Nucleus accumbens (tissue), 56 donors: Measurements from ENCODE around the gene SYNGAP1.
"Not testable (repeated sequence)": the region's sequence is repeated elsewhere in the genome, so short reads cannot be mapped to it uniquely, and the experiment has no call there.

Experiments
- DNase-seq, 56 donors: peaks; one replicate each; lab custom pipeline; 2025; lab: John Stamatoyannopoulos, UW

The SYNGAP1 gene

DNA sequence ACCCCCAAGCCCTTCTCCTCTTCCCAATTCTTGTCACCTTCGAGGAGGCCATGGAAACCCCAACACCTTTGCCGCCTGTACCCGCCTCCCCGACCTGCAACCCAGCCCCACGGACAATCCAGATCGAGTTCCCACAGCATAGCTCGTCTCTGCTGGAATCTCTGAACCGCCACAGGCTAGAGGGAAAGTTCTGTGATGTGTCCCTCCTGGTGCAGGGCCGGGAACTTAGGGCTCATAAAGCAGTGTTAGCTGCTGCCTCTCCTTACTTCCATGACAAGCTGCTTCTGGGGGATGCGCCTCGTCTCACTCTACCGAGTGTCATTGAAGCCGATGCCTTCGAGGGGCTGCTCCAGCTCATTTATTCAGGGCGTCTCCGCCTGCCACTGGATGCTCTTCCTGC is 35.2 kb downstream of the SYNGAP1 start:
- no peak for DNase-seq

DNA sequence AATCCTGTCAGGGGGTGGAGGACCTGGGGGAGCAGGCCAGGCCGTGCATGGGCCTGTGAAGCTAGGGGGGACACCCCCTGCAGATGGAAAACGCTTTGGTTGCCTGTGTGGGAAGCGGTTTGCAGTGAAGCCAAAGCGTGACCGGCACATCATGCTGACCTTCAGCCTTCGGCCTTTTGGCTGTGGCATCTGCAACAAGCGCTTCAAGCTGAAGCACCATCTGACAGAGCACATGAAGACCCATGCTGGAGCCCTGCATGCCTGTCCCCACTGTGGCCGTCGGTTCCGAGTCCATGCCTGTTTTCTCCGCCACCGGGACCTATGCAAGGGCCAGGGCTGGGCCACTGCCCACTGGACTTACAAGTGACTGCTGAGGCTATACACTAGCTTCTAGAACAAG is 36.3 kb downstream of the SYNGAP1 start:
- no peak for DNase-seq

DNA sequence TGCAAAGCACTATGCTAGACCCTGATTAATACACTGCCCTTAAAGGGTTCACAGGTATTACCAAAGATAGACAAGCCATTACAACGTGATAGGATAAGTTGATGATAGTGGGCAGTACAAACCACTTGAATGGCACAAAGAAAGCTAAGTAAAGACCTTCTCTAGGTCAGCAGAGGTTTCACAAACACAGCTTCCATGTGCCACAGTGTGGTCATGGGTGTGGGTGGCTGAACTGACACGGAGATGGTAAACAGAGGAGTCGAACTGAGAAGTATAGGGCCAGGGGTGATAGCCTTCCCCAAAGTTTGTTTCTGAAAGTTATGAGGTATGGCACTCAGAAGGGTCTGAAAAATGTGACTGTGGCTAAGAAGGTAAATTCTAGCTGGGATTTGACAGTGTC is 38.8 kb downstream of the SYNGAP1 start:
- no peak for DNase-seq

DNA sequence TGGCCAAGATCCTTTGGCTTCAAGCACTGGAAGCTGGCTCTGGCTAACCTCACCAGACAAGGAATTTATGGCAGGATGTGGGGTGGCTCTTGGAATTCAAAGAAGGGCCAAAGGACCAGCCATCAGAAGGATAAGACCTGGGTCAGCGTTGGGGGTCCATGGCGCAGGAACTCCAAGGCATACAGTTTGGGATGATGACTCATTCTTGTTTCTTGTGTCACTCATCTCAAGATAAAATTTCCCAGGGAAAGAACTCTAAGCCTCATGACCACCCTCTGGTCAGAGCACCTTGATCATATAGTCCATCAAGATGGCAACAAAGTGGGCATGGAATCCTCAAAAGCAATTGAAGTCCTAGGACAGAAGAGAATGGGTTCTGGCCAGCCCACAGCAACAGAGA is 39.4 kb downstream of the SYNGAP1 start:
- DNase-seq = no peak

DNA sequence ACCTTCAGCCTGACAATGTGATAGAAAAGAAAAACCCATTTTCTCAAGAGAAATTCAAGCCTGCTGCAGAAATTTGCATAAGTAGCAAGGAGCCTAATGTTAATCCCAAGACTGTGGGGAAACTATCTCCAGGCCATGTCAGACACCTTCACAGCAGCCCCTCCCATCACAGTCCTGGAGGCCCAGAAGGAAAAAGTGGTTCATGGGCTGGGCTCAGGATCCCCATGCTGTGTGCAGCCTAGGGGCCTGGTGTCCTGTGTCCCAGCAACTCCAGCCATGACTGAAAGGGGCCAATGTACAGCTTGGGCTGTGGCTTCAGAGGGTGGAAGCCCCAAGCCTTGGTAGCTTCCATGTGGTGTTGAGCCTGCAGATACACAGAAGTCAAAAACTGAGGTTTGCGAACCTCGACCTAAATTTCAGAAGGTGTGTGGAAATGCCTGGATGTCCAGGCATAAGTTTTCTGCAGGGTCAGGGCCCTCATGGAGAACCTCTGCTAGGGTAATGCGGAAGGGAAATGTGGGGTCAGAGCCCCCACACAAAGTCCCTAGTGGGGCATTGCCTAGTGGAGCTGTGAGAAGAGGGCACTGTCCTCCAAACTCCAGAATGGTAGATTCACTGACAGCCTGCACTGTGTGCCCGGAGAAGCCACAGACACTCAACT is 46.3 kb downstream of the SYNGAP1 start:
- DNase-seq = no peak

DNA sequence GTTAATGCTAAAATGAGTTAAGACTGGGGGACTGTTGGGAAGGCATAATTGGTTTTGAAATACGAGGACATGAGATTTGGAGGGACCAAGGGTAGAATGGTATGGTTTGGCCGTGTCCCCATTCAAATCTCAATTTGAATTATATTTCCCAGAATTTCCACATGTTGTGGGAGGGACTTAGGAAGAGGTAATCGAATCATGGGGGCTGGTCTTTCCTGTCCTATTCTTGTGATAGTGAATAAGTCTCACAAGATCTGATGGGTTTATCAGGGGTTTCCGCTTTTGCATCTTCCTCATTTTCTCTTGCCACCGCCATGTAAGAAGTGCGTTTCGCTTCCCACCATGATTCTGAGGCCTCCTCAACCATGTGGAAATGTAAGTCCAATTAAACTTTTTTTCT is 47.2 kb downstream of the SYNGAP1 start:
- DNase-seq = no peak

DNA sequence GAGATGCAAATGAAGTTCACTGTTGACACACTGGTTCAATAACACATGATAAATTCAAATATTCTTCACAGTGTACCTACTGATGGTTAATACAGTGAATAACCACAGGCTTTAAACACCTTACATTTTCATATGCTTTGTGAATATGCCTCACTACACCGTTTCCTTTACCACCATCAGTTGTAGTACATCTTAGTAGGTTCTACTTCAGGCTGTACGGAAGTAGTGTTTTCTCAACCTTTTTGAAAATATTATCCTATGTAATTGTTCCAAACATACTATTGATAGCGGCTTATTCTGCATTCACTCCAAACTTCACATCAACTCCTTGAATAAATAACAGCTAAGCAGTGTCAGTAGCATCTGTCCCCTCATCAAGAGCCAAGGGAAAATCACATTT is 49.8 kb downstream of the SYNGAP1 start:
- DNase-seq = no peak

DNA sequence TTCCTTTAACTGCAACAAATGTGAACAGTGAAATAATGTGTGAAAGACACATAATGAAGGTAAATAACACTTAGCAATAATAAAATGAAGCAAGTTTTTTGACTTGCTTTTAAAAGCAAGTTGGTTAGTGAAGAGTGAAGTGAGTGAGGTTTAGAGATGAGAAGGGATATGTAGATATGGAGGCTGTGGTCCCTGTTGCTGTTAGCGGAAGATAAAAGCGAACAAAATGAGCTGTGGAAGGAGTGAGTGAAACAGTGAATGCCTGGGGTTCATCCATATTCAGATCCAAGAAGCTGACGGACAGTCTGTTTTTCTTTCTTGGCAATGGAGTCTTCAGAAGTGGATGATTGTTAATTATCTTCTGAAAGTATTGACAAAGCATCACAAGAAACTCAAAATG is 58.0 kb downstream of the SYNGAP1 start:
- no peak for DNase-seq

DNA sequence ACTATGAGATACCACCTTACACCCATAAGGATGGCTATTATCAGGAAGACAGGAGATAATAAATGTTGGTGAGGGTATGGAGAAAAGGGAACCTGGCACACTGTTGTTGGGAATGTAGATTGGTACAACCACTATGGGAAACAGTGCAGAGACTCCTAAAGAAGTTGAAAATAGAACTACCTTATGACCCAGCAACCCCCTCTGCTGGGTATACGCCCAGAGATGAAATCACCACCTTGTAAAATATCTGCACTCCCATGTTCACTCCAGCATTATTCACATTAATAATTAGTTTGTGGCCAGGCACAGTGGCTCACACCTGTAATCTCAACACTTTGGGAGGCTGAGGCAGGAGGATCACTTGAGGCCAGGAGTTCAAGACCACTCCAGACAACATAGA is 61.3 kb downstream of the SYNGAP1 start:
- DNase-seq = no peak

DNA sequence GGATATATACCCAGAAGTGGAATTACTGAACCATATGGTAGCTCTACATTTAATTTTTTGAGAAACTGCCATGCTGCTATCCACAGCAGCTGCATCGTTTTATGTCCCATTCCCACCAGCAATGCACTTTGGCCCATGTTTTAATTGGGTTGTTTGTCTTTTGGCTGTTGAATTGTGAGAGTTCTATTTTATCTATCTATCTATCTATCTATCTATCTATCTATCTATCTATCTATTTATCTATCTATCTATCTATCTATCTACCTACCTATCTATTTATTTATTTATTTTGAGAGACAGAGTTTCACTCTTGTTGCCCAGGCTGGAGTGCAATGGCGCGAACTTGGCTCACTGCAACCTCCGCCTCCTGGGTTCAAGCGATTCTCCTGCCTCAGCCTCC is 62.8 kb downstream of the SYNGAP1 start:
- not testable (repeated sequence) for DNase-seq

DNA sequence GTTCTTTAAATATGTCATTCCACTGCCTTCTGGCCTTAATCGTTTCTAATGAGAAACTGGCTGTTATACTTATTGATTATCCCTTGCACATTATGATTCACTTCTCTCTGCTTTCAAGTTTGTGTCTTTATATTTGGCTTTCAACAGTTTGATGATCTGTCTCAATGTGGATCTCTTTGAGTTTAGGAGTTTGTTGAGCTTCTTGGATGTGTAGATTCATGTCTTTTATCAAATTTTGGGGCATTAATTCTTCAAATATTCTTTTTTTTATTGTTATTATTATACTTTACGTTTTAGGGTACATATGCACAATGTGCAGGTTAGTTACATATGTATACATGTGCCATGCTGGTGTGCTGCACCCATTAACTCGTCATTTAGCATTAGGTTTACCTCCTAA is 63.8 kb downstream of the SYNGAP1 start:
- DNase-seq = no peak

DNA sequence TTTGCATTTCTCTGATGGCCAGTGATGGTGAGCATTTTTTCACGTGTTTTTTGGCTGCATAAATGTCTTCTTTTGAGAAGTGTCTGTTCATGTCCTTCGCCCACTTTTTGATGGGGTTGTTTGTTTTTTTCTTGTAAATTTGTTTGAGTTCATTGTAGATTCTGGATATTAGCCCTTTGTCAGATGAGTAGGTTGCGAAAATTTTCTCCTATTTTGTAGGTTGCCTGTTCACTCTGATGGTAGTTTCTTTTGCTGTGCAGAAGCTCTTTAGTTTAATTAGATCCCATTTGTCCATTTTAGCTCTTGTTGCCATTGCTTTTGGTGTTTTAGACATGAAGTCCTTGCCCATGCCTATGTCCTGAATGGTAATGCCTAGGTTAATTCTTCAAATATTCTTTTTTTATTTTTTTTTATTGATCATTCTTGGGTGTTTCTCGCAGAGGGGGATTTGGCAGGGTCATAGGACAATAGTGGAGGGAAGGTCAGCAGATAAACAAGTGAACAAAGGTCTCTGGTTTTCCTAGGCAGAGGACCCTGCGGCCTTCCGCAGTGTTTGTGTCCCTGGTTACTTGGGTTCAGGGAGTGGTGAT is 64.9 kb downstream of the SYNGAP1 start:
- DNase-seq = not testable (repeated sequence)

DNA sequence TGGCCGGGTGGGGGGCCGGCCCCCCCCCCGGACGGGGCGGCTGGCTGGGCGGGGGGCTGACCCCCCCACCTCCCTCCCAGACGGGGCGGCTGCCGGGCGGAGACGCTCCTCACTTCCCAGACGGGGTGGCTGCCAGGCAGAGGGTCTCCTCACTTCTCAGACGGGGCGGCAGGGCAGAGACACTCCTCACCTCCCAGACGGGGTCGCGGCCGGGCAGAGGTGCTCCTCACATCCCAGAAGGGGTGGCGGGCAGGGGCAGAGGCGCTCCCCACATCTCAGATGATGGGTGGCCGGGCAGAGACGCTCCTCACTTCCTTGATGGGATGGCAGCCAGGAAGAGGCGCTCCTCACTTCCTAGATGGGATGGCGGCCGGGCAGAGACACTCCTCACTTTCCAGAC is 65.8 kb downstream of the SYNGAP1 start:
- DNase-seq = not testable (repeated sequence)

DNA sequence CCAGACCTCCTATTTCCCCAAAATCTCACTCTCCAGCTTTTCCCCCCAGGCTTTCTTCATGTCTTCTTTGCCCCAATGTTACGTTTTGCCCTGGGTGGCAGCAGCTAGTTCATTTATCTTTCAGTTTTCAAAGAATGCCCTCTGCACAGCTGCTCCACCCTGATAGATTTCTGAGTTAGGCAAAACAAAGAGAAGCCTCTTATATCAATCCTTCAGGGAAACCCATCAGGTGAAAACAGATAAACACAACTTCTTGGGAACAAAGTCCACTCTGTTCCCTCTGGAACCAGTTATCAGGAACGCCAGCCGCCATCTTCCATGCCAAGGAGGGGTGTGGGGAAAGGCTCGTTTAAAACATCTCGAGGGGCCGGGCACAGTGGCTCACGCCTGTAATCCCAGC is 68.5 kb downstream of the SYNGAP1 start:
- no peak for DNase-seq

DNA sequence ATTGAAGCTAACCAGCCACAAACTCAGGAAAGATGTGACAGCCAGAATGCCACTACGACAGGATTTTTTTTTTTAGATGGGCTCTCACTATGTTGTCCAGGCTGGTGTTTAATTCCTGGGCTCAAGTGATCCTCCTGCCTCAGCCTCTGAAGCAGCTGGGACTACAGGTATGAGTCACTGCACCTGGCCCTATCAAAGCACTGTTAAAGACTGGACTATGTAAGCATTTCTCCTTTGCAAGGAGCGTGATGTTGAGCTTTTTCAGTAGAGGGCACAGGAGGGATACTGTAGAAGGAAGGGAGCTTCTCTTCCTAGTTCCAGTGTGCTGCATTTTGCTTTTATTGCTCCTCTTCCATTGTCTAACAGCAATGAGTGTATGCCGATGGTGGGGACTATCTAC is 70.3 kb downstream of the SYNGAP1 start:
- no peak for DNase-seq

DNA sequence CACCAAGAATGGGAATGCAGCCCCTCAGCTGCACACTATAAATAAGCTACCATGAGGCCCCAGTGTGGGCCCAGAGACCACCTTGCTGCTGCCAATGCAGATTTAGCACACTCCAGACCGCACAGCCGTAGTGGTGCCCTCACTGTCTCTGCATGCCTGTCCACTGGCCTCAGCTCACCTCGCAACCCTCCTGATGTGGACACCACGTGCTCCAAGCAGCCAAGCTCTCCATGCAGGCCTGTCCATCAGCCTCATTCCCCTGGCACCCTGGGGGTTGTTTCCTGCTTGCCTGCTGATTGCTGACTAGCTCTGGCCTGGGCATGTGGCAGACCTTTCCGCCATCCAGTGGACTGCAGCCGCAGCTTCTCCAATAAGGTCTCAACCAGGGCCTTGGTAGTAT is 70.8 kb downstream of the SYNGAP1 start:
- no peak for DNase-seq

DNA sequence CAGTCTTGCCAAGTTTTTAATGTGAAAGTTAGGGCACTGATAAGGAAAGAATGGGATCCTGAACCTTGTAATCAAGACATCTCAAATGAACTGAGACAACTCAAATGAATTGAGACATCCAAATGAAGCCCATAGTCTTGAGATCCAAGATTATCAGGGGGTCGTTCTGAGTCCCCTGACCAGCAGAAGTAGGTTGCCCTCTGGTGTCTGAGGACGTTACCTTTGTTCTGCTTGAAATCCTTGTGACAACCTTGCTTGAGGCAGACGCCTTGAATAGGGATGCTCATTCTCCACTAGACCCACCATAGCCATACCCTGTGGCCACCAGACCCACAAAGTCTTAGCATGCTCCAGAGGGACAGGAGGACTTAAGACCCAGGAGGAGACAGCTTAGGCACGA is 72.2 kb downstream of the SYNGAP1 start:
- DNase-seq = no peak

DNA sequence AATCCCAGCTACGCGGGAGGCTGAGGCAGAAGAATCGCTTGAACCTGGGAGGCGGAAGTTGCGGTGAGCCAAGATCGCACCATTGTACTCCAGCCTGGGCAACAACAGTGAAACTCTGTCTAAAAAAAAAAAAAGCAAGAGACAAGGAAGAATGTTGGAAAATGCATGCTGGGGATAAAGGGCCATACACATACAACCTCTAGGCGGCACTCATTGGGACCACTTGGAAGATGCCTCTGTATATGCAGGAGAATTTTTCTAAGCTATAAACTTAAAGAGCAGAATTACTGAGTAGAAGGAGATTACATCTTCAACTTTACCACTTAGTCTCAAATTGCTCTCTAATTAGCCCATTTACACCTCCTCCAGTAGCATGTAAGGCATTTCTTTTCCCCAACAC is 77.3 kb downstream of the SYNGAP1 start:
- DNase-seq = no peak

DNA sequence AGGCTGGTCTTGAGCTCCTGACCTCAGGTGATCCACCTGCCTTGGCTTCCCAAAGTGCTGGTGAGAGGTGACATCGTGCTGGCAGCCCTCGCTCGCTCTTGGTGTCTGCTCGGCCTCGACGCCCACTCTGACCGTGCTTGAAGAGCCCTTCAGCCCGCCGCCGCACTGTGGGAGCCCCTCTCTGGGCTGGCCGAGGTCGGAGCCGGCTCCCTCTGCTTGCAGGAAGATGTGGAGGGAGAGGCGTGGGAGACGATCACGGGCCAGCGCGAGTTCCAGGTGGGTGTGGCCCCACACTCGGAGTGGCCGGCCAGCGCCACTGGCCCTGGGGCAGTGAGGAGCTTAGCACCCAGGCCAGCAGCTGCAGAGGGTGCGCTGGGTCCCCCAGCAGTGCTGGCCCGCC is 82.6 kb downstream of the SYNGAP1 start:
- no peak for DNase-seq

DNA sequence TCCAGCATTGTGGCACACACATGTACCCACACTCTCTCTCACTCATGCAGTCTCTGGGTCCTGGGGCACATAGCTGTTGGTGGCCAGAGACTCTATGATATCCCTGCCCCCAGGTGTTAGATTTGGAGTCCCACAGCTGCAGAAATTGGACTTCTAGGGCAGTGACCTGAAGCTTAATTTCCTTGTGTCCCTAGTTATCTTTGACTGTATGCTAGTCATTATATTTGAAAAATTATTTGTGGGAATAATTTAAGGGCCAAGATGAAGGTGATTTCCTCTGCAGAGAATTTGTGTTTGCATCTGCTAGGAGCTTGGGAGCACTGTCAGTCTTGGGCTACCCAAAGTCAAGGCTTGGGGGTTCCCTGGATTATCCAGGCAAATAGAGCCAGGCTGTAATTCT is 84.6 kb downstream of the SYNGAP1 start:
- no peak for DNase-seq
